EH (cell line): ENCODE measurements around the gene SH3PXD2A.
"Not testable (repeated sequence)": the region's sequence is repeated elsewhere in the genome, so short reads cannot be mapped to it uniquely, and the experiment has no call there.

ENCODE experiments used
- DNase-seq: peaks from one replicate; pipeline ENCODE4 v3.0.0-alpha.2; 2015; ENCODE audit warnings: low read depth

Gene SH3PXD2A

DNA sequence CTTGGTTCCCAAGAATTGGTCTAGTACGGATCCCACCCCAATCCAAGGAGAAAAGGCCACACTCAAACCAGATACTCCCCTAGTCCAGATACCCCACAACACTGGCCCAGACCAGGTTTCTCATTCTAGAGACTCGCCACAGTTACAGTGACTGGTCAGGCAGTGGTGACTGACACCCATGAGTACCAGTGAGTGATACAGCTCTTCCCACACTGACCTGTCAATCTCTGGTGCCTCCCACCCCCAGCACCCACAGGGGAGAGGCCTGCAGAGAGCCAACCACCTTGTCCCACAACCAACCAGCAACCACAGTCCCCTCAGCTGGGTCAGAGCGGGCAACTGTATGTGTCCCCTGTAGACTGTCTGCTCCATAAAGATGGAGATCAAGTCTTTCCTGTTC lies 209.1 kb downstream of the SH3PXD2A start:
- DNase-seq = no peak

DNA sequence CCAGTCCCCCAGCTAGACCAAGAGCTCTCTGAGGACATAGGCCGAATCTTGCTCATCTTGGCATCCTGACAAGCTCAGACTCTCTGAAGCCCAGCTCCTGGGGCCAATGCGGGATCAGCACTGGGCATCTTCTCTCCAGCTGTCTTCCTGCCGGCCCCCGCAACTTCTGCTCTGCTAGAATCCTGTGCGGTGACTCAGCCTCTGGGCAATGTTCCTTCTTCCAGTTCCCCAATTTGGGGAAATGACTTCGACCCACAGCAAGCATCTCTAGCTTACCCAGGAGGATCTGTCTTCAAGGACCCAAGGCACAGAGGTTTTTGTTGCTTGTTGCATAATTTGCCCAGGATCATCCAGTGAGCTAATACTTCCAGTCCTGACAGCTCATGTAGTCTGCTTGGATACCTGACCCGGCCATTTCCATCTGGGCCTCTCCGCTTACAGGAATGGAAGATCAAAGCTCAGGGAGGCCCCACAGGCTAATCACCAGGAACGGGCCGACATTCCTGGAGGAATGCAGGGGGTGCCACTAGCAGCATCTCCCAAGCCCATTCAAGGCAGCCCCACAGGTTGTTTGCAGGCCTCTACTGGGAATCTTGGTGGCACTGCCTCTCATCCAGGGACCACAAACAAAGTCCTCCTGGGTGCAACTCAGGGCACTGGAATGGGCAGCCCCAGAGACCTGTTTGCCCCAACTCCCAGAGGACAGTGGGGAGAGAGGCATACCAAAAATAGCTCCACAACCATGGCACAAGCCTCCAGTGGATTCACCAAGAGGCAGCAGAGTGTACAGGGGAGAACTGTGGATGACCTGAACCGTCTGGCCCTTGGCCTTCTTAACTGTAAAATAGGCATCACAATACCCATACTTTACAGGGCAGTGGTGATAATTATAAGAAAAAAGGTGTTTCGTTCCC lies 210.0 kb downstream of the SH3PXD2A start:
- peak; percentile 98 for DNase-seq

DNA sequence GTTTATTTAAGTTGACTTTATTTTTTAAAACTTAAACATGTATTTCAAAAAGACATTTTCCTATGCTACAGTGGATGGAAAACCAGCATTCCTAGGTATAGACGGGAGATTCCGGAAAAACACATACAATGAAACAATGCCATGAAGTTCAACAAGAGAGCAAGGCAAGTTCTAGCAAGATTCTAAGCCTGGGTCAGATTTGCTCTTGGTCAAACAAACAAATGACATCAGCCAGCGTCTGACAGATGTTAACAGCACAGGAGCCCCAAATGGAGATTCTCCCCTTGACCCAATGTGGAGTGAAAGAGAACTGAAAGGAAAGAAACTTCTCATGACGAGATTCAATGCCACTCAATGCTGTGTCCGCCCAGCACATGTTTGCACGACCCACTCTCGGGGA lies 212.0 kb downstream of the SH3PXD2A start:
- no peak for DNase-seq

DNA sequence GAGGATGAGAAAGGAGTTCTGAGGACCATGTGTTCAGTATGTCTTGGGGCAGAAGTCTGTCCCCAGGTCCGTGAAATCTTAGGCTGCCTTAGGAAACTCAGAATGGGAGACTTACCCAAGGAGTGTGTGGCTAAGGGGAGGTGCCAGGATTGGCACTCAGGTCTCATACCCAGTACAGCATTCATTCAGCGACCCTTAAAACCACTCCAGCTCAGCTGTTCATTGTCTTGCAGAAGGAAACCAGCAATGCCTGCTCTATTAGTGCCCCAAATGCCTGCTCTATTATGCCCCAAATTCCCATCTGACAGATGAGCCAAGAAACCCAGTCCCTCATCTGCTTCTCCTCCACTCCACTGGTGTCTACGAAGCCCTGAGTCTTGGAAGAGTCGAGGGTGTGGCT lies 214.1 kb downstream of the SH3PXD2A start:
- no peak for DNase-seq

DNA sequence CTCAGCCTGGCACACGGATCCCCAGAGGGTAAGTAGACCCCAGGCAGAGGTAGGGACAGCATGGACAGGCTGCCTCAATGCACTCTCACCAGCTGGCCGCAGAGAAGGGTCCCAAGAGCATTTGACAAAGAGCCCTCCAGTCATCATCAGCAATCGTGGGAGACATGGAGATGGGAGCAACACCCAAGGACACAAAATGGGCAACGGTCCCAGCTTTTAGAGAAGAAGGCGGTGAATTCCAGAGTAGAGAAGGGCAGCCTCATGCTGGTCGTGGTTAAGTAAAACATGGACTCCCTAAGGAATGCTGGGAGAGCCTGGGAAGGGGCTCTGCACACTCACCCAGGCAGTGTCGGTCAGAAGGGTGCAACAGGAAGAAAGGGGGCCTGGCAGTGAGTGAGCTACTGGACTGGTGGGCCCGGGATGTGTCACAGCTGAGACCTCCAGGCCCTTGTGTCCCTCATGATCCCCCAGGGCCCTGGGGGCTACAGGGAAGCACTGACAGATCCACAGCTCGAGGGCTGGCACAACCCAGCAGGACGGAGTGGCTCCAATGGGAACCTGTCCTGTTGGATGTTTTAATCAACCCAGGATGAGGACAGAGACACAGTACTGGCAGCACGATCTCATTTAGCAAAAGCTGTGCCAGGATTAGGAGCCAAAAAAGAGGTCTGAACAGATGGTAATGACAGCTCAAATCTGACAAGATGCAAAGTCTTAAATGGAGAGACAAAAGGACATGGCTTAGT lies 214.8 kb downstream of the SH3PXD2A start:
- DNase-seq = peak; percentile 76

DNA sequence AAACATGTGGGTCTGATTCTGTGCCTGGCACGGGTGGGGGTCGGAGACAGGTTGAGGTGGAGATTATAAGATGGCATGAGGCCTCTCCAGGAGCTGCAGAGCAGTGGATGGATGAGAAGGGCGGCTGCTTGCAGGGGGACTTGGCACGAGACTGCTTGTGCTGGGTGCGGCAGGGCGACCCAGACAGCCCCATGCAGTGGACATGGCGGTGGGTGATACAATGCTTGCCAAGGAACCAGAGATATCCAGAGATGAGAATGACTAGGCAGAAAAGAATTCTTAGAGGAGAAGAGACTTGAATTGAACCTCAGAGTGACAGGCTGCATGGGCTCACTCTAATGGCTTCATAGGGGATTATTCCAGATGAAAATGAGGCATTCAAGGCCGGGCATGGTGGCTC lies 216.4 kb downstream of the SH3PXD2A start:
- DNase-seq = peak; percentile 64

DNA sequence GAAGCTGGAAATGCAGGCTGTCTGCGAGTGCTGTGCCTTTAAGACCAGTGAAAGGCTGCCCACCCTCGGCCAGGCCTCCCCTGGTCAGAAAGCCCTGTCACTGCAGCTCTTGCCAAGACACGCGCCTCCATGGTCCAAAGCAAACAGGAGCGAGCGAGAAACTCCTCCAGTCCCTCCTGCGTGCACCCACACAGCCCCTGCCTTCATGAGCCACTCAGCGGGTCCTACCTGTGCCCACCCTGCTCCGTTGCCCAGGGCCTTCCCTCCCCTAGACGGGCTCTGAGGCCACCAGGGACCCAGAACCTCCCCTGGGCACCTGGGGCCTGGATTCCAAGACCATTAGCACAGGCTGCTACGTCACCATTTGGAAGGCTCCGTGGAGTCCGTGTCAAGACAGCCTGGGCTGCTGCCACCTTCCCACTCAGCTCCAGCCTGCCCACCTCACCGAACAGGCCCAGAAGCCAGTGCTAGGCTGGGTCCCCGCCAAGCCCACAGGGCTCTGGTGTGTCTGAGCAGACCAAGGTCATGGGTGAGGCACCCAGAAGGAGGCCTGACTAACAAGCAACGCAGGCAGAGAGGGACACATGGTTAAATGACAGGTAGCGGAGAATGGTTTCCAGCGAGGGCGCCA lies 217.3 kb downstream of the SH3PXD2A start:
- peak; percentile 84 for DNase-seq

DNA sequence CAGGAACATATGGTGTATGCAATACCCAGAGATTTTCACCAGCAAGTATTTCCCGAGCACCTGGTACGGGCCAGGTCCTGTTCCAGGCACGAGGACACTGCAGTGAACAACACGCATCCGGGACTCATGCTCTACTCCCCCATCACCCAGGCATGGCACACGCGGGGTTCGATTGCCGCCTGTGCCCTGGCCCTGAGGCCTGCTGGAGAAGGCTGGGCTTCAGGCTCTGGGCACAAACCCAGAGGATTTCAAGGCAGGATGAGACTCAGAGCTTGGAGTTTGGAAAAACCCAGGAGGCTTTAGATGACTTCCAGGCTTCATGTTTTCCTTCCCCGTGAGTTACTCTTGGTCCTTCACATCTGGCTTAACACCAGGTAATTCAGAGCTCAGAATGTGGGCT lies 218.4 kb downstream of the SH3PXD2A start:
- DNase-seq = peak; percentile 48

DNA sequence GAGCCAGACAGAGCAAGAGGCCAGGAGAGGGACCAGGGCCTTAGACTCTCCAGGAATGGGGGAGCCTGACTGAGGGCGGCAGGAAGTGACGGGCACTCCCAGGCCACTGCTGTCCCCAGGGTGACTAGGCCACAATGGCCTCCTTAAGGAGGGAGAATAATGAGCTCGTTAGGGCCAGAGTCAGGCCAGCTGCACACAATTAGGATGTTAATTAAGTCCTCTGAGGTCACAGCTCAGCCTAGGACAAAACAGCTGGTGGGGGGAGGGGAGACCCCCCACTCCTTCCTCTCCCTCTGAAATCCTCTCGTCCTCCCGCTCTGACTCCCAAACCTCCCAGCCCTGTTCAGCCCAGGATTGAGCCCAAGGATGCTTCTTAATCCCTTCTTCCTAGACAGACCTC lies 218.9 kb downstream of the SH3PXD2A start:
- DNase-seq = peak; percentile 19

DNA sequence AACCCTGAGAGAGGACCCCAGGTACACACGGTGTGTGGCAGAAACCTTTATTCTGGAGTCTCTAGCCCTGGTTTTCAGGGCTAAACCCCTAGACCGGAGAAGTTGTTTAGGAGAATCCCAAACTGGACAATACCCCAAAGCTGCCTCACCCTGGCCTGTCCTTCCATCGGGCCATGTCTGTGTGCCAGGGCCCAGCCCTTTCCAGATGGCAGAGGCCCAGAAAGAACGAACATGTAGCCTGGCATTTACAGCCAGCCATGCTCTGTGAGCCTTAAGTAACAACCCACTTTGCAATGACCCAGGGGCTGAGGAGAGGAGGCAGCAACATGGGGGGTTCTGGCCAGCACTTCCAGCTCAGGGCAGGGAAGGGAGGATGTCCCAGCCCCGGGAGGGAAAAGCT lies 219.8 kb downstream of the SH3PXD2A start:
- DNase-seq = no peak

DNA sequence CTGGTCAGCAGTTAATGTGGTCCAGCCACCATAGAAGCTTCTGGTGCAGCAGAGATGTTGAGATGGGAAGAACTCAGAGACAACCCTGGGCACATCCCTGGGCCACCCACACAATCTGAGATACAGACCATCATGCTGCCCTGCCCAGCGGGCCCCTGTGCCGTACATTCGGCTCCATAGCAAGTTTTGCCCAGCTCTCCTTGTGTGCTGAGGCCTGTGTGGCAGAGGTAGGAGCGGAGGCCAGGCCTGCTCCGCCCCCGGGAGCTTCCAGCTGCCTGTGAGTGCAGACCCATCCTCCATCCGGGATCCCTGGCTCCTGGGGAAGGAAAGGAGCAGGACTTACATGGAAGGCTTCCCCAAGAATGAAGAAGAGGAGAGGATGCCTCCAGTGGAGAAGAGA lies 221.5 kb downstream of the SH3PXD2A start:
- DNase-seq = no peak

DNA sequence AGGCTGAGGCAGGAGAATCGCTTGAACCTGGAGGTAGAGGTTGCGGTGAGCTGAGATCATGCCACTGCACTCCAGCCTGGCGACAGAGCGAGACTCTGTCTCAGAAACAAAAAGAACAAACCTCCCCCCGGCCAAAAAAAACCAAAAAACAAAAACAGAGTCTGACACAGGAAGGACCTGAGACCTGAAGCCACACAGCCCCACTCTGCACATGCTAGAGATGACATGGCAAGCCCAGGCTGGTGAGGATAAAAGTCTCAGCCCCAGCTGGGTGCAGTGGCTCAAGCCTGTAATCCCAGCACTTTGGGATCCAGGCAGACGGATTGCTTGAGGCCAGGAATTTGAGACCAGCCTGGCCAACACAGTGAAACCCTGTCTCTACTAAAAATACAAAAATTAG lies 222.5 kb downstream of the SH3PXD2A start:
- not testable (repeated sequence) for DNase-seq

DNA sequence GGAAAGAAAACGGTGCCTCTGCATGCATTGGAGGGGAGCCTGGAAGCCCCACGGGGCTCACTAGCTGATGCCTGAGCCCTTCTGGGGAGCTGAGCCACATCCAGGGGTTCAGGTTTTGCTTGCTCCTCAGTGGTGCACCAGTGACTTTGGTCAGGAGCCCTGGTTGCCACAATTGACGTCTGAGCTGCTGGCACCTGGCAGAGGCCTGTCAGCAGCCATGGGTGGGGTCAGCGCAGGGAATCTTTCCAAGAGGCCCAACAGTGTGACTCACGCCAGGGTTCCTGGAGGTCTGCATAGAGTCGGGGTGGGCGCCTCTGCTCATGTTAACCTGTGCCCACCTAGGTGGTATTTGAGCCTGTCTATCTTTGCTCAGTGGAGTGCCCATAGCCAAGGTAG lies 223.1 kb downstream of the SH3PXD2A start:
- DNase-seq = no peak

DNA sequence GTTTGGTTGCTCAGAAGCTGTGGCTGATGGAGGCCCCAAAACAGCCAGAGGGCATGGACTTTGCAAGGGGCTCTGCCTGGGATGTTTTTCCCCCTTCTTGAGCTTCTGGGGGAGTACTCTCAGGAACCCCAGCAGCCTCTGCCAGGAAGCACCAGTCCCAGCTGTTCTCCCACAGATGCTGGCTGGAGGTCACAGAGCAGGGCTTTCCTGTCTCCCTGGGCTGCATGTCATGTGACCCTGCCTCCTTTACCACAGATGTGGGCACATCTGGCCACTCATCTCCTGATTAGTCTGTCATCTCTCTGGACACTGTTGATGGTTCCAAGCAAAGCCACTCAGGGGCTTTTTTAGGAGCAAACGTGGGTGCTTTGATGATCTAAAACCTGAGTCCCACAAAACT lies 225.2 kb downstream of the SH3PXD2A start:
- no peak for DNase-seq

DNA sequence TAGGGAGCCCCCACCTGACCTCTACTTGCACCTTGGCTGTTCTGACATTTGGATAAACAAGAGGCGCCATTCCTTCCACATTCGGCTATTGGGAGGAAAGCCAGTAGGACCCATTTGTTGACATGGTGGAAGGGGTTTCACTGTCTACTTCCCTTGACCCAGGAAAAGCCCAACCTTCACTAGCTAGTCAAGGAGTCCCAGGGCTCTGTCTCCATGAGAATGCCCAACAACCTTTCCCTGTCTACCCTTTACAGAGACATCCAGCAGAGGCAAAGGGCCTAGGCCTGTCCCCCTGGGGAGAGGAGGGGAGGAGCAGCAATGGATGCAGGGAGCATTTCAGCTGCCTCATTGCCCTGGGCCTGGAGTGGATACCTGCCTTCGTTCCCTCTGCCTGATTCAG lies 225.8 kb downstream of the SH3PXD2A start:
- no peak for DNase-seq

DNA sequence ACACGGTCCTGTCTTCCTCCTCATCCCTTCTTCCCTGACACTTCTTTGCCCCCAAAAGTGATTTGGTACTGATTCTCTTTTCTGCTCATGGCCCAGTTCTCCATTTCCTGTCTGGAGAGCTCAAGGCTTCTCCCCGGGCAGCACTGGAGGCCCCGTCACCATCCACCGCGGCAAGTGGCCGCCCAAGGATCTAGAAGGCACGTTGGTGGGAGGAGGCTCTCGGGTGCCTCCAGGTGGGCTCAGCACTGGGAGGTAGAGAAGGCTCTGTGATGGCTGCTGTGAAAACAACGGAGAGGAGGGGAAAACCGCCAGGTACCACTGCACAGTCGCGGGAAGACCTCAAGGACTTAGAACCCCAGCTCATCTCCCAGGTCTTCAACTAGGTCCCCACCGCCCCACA lies 227.5 kb downstream of the SH3PXD2A start:
- DNase-seq = no peak

DNA sequence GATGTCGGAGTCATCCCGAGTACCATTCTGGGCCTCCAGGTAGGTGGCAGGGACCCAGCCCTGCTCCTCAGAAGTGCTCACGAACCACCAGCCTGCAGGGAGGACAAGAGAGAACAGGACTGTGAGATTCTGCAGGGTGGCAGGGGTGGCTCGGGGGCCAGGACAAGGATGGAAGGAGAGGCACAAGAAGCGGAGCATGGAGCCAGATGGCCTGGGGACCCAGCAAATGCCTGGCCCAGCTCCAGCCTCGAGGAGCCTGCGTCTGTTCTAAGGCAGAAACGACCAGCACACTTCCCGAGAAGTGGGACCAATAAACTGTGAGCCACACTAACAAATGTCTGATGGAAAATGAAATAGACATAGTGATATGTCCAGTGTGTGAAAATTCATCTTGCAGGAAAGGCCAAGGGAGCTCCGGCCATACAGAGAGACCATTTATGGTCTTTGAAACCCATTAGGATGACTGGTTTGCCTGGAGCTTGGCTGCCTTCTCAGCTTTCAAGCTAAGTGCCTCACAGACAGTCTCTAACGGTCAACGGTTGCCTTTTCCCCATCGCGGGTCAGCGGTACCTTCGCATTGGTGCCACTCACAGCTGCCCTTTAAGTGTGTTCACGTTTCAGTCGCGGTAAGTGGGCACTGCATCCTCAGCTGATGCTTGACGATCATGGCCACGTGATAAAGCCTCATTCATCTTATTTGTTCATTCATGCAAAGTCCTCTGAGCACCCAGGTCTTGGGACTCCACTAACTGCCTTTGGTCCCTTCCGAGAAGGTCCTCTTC lies 228.1 kb downstream of the SH3PXD2A start:
- DNase-seq = no peak

DNA sequence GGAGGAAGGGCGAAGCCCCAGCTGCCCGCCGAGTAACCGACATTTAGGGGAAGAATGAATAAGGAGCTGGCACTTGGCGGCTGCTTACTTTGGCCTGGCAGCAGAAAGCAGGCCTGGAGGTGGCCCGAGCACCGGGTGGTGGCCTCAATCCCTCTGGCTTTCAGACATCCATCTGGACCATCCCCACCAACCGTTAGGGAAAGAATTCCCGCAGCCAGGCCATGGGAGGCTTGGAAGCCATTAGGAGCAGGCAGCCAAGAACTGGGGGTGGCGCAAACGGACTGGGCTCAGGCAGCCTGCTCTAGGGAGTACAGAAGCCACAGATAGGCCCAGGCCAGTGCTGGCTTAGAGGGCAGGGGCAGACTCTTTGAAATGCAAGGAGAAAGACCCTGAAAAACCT lies 229.2 kb downstream of the SH3PXD2A start:
- no peak for DNase-seq

DNA sequence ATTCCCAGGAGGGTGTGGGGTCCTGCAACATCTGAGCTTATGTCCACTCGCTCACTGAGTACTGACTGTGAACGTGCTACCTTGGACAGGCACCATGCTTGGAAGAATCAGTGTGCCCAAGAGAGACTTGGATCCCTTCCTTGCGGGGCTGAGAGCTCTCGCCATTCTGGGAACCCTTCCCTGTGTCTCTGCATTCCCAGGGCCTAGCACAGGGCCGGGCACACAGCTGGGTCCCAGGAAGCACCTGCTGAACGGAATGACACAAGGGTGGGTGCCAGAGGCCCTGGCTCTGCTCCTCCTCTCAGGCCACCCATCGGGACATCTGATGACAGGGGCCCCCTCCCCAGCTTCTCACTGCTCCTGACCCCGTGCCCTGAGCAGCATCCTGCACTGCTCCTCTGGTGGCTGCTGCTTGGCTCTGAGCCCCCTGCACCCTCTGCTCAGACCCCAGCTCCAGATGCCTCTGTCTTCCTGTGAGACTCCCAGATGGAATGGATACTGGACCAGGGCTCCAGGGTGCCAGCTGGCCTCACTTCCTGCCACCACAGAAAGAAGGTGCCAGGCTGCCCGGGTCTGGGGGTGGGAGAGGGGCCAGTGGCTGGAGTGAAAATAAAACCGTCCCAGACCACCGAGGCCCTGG lies 232.3 kb downstream of the SH3PXD2A start:
- DNase-seq = no peak

DNA sequence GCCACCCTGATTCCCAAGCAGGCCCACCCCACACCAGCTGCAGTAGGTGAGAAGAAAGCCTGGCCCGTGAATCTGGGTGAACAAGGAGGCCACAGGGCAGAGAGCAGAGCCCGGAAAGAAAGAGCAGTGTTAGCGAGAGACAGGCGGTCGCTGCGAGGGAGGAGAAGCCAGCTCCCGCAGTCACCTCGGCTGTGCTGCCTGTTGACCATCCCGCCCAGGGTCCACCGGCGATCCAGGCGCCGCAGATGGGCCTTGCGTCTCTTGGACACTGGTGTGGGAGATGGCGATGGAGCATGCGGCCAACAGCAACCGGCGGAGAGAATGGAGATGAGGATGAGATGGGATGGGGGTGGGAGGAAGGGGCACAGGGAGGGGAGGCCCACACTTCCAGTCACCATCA lies 233.1 kb downstream of the SH3PXD2A start:
- DNase-seq = no peak

DNA sequence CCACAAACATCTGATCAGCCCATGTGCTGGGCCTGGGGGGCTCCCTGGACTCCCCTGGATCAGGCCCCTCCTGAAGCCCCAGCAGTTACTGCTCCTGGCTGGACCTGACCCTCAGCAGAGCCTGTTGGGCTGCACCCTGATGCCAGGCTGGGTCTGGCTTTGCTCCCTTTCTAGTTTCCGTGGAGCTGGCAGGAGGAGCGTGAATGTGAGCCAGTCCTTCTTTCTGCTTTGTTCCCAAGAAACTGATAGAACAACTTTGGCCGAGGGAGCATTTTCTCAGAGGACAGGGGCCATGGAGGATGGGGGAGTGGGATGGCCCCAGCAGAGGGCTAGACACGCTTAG lies 233.6 kb downstream of the SH3PXD2A start:
- DNase-seq = no peak
